CD4-positive, CD25-positive, alpha-beta regulatory T cell (primary cell): ENCODE results near the gene OPCML. TPM values are rescaled to one million over a fixed set of nuclear protein-coding genes. Genes with fewer than 3 reads are reported as not detected.

Experiments
- ATAC-seq, 2 donors: fragments of 150-1000 bp; cut with Tn5 transposase; one replicate each; pipeline ENCODE4 v1.10.0; 2021; ENCODE audit warnings: low read depth in 2 of 2, moderate number of reproducible peaks in 2 of 2, moderate library complexity in 1 of 2
- DNase-seq, 3 donors: peaks; one replicate each; pipeline versions ENCODE4 v3.0.0 to v3.0.0-alpha.2; 2012 to 2022; ENCODE audit warnings: mixed read lengths in 1 of 3
- H3K27ac ChIP-seq: one replicate; pipeline ENCODE4 v1.7.0; 2013; ENCODE audit warnings: mild to moderate bottlenecking, low read length; ENCODE audit not compliant: insufficient read depth, poor library complexity, severe bottlenecking
- H3K27me3 ChIP-seq: one replicate; pipeline ENCODE4 v1.7.0; 2013; ENCODE audit warnings: low read length; ENCODE audit not compliant: control insufficient read depth, insufficient read depth
- H3K36me3 ChIP-seq: one replicate; pipeline ENCODE4 v1.7.0; 2013; ENCODE audit warnings: mild to moderate bottlenecking, low read length, moderate library complexity; ENCODE audit not compliant: control insufficient read depth, insufficient read depth
- H3K4me1 ChIP-seq: 2 replicates; pipeline ENCODE4 v1.7.0; 2013; ENCODE audit warnings: mild to moderate bottlenecking, low read length; ENCODE audit not compliant: insufficient read depth, control insufficient read depth, poor library complexity, severe bottlenecking
- H3K4me3 ChIP-seq: one replicate; pipeline ENCODE4 v1.7.0; 2013; ENCODE audit warnings: low read depth, mild to moderate bottlenecking, low read length, moderate library complexity
- H3K9me3 ChIP-seq, 2 experiments: 1 replicate in 1 of 2; 2 replicates in 1 of 2; pipeline ENCODE4 v1.7.0; 2013; ENCODE audit warnings: low read length in 2 of 2, mild to moderate bottlenecking in 1 of 2, moderate library complexity in 1 of 2; ENCODE audit not compliant: control insufficient read depth in 2 of 2
- H3K27ac Mint-ChIP-seq, 3 donors: one replicate each; pipeline ENCODE4 v1.8.0; 2020 to 2022; ENCODE audit warnings: mild to moderate bottlenecking in 3 of 3, mixed read lengths in 3 of 3, moderate library complexity in 2 of 3
- H3K27me3 Mint-ChIP-seq: one replicate; pipeline ENCODE4 v1.8.0; 2022; ENCODE audit warnings: mild to moderate bottlenecking, mixed read lengths
- H3K36me3 Mint-ChIP-seq: one replicate; pipeline ENCODE4 v1.8.0; 2020; ENCODE audit warnings: mixed read lengths
- H3K4me1 Mint-ChIP-seq, 4 donors: one replicate each; pipeline ENCODE4 v1.8.0; 2020 to 2022; ENCODE audit warnings: mixed read lengths in 4 of 4, mild to moderate bottlenecking in 1 of 4
- H3K4me3 Mint-ChIP-seq, 4 donors: one replicate each; pipeline ENCODE4 v1.8.0; 2020 to 2022; ENCODE audit warnings: mild to moderate bottlenecking in 4 of 4, mixed read lengths in 4 of 4, moderate library complexity in 3 of 4
- H3K9me3 Mint-ChIP-seq, 7 donors: one replicate each; pipeline ENCODE4 v1.8.0; 2020 to 2022; ENCODE audit warnings: mixed read lengths in 7 of 7, mild to moderate bottlenecking in 3 of 7, moderate library complexity in 2 of 7
- polyA plus RNA-seq, 4 donors: library from polyadenylated mRNA; unstranded; fragments of 300-500 nt; fragmentation: Illumina TruSeq; gene quantifications; one replicate each; pipeline ENCODE4 v1.2.3, GENCODE V29; 2021
- total RNA-seq: library from RNA; stranded (reverse); gene quantifications from one replicate; pipeline ENCODE4 v1.2.3, GENCODE V29; 2022

The OPCML gene
- total and polyA plus RNA-seq, 5 donors from 2014 or later, result not detected

GRCh38 chr11:132865623-132866022, 666.7 kb downstream of the OPCML start:
- no peaks in the 10 kb centered on the region for H3K27me3 ChIP-seq
- ATAC-seq, result no peak
- H3K27me3 Mint-ChIP-seq, result no peaks in the 10 kb centered on the region

DNA sequence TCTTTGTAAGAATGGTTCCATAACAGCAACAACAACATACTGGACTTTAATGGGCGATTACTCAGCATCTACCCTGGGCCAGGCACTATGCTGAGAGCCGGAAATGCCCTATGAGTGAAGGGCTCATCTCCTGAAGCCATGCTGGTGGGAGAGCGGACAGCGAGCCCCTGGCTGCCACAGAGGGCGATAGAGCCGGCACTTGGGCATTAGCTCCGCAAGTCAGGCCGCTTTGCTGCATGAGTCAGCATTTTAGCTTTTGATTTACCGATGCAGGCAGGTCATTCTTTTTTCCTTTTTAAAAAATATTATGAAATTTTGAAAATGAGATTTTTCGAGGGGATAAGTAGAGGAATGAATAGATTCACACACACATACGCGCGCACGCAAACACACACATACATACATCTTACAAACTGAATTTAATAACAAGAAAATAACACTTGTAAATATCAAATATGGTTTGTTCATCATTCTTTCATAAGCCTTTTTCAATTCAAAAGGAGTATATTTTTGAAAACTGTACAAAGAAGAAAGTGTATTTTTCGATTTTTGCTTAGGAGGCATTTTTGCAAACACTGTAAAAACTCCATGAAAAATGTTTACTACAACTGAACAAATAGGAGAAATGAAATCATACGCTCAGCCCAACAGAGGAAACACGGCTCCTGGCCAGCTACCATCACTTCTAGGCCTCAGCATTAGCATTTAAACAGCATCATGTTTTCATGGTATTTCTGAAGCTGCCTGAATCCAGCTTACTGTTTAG, 667.3 kb downstream of the OPCML start:
- H3K4me1 ChIP-seq, result no peaks in the 10 kb centered on the region
- Mint-ChIP-seq H3K36me3 (no peaks in the 10 kb centered on the region), H3K27me3 (no peaks in the 10 kb centered on the region), H3K27ac (no peak overlapping the region), H3K4me3 (no peak overlapping the region), H3K9me3 (peaks cover 0 to 2% (median 0%) of the 10 kb centered on the region in 7 donors), H3K4me1 (no peaks in the 10 kb centered on the region)
- ATAC-seq (no peak), DNase-seq (no peak)
- no peaks in the 10 kb centered on the region for H3K36me3 ChIP-seq
- H3K4me3 ChIP-seq, result no peak overlapping the region
- H3K9me3 ChIP-seq, result no peaks in the 10 kb centered on the region
- H3K27me3 ChIP-seq, result no peaks in the 10 kb centered on the region
- H3K27ac ChIP-seq, result no peak overlapping the region

More at GRCh38 chr11:132865623-132866022, 666.7 kb downstream of the OPCML start:
- no peak overlapping the region for H3K4me3 ChIP-seq
- no peaks in the 10 kb centered on the region for H3K9me3 ChIP-seq
- no peaks in the 10 kb centered on the region for H3K4me1 Mint-ChIP-seq
- no peaks in the 10 kb centered on the region for H3K4me1 ChIP-seq
- DNase-seq, result no peak
- peaks cover 0 to 2% (median 0%) of the 10 kb centered on the region in 7 donors for H3K9me3 Mint-ChIP-seq
- H3K4me3 Mint-ChIP-seq, result no peak overlapping the region
- H3K27ac Mint-ChIP-seq, result no peak overlapping the region
- H3K27ac ChIP-seq, result no peak overlapping the region
- H3K36me3 ChIP-seq, result no peaks in the 10 kb centered on the region
- H3K36me3 Mint-ChIP-seq, result no peaks in the 10 kb centered on the region

GRCh38 chr11:132862933-132863332, 669.4 kb downstream of the OPCML start:
- Histone ChIP-seq H3K36me3 (no peaks in the 10 kb centered on the region), H3K9me3 (no peaks in the 10 kb centered on the region), H3K4me3 (no peak overlapping the region), H3K27ac (no peak overlapping the region), H3K27me3 (no peaks in the 10 kb centered on the region), H3K4me1 (no peaks in the 10 kb centered on the region)
- no peak overlapping the region for H3K27ac Mint-ChIP-seq
- peaks cover 0 to 4% (median 0%) of the 10 kb centered on the region in 7 donors for H3K9me3 Mint-ChIP-seq
- no peaks in the 10 kb centered on the region for H3K4me1 Mint-ChIP-seq
- no peak overlapping the region for H3K4me3 Mint-ChIP-seq
- no peaks in the 10 kb centered on the region for H3K27me3 Mint-ChIP-seq
- ATAC-seq (no peak), DNase-seq (no peak)
- no peaks in the 10 kb centered on the region for H3K36me3 Mint-ChIP-seq

- Histone ChIP-seq H3K4me1 (no peaks in the 10 kb centered on the region), H3K4me3 (no peak overlapping the region), H3K36me3 (no peaks in the 10 kb centered on the region), H3K27ac (no peak overlapping the region), H3K27me3 (no peaks in the 10 kb centered on the region), H3K9me3 (no peaks in the 10 kb centered on the region)
- ATAC-seq, result no peak
- Mint-ChIP-seq H3K27me3 (no peaks in the 10 kb centered on the region), H3K36me3 (no peaks in the 10 kb centered on the region), H3K27ac (no peak overlapping the region), H3K4me3 (no peak overlapping the region), H3K4me1 (no peaks in the 10 kb centered on the region), H3K9me3 (peaks cover 0 to 4% (median 0%) of the 10 kb centered on the region in 7 donors)
- DNase-seq, result no peak
These were observed 670.2 kb downstream of the OPCML start for GRCh38 chr11:132862137-132862536.

DNA sequence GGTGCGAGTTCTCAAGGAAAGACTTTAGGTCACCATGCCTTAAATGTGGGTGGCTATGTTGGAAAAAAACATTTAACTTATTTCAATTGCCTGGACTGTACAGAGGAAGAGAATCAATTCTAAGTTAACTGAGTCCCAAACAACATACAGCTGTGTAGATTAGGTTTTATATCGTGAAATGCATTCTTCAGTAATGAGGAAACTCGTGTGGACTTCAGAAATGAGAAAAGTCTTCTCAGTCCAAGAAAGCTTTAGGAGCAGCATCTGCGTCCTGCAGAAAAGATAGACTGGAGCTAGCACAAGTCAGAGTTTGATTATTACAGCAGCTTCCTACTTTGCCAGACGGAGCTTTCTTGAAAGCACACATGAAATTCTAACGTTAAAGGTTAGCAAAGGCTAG, 673.0 kb downstream of the OPCML start:
- Mint-ChIP-seq H3K27ac (no peak overlapping the region), H3K4me3 (no peak overlapping the region), H3K27me3 (no peaks in the 10 kb centered on the region), H3K36me3 (no peaks in the 10 kb centered on the region), H3K4me1 (no peaks in the 10 kb centered on the region), H3K9me3 (peaks cover 0 to 4% (median 0%) of the 10 kb centered on the region in 7 donors)
- Histone ChIP-seq H3K27me3 (no peaks in the 10 kb centered on the region), H3K4me3 (no peak overlapping the region), H3K9me3 (no peaks in the 10 kb centered on the region), H3K4me1 (no peaks in the 10 kb centered on the region), H3K27ac (no peak overlapping the region), H3K36me3 (no peaks in the 10 kb centered on the region)
- no peak for DNase-seq
- no peak for ATAC-seq

DNA sequence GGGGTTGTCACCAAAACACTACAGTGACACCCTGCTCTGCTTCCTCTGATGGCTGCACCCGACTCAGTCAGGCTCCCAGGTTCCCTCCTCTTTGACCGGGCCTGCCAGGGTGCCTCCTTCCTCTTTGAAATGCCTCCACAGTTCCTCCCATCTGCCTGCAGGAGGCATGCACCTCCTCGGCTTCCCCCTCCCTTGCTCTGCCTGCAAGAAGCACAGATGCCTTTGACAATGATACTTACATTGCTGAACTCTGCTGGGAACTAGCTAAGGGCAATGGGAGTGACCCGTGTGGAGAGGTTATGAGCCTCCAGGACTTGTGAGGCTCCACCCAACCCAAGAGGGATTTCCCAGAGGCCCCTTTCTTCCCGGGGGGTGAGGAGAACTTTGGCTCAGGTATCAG, 674.1 kb downstream of the OPCML start:
- no peak overlapping the region for H3K4me3 ChIP-seq
- DNase-seq, result no peak
- no peak for ATAC-seq
- H3K27ac Mint-ChIP-seq, result peak overlapping the region in 1 of 3 donors; percentile 25
- H3K4me1 Mint-ChIP-seq, result no peaks in the 10 kb centered on the region
- no peaks in the 10 kb centered on the region for H3K36me3 Mint-ChIP-seq
- no peaks in the 10 kb centered on the region for H3K27me3 ChIP-seq
- H3K4me3 Mint-ChIP-seq, result no peak overlapping the region
- H3K9me3 Mint-ChIP-seq, result peaks cover 0 to 6% (median 0%) of the 10 kb centered on the region in 7 donors
- no peaks in the 10 kb centered on the region for H3K36me3 ChIP-seq
- no peak overlapping the region for H3K27ac ChIP-seq
- no peaks in the 10 kb centered on the region for H3K4me1 ChIP-seq
- H3K9me3 ChIP-seq, result no peaks in the 10 kb centered on the region
- no peaks in the 10 kb centered on the region for H3K27me3 Mint-ChIP-seq

DNA sequence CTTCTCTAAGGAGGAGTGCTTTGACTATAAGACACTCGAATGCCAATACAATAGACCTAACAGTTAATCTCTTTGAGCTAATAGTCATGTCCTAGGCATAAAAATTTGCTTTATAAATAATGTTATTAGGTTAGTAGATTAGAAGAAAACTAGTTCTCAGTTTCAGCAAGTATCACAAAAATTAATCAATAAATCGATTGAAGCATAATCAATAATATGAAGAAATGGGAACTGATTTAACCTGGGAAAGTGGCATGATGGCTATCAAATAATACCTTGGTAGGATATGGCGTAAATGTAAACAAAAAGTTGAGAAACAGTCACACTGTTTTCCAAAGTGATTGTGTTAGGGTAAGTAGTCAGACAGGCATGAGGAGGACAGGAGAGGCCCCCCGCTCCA, 676.3 kb downstream of the OPCML start:
- H3K9me3 ChIP-seq, result no peaks in the 10 kb centered on the region
- Mint-ChIP-seq H3K9me3 (peaks cover 0 to 8% (median 0%) of the 10 kb centered on the region in 7 donors), H3K4me1 (no peaks in the 10 kb centered on the region), H3K36me3 (no peaks in the 10 kb centered on the region), H3K27ac (no peak overlapping the region), H3K4me3 (no peak overlapping the region), H3K27me3 (no peaks in the 10 kb centered on the region)
- DNase-seq (no peak), ATAC-seq (no peak)
- H3K4me3 ChIP-seq, result no peak overlapping the region
- no peaks in the 10 kb centered on the region for H3K27me3 ChIP-seq
- H3K36me3 ChIP-seq, result no peaks in the 10 kb centered on the region
- H3K4me1 ChIP-seq, result no peaks in the 10 kb centered on the region
- H3K27ac ChIP-seq, result no peak overlapping the region

DNA sequence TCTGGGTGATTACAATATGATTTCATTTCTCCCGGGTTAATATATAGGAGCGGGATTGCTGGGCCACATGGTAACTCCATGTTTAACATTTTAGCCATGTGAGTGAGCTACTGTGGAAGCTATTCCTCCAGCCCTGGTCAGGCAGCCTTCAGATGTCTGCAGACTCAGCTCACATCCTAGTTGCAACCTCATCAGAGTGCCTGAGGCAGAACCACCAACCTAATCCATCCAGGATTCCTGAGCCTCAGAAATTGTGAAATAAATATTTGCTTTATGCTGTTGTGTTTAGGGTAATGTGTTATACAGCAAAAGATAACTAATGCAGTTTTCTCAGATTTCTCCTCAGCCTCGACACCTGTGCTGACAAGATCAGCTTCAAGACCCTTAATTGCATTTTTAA, 676.8 kb downstream of the OPCML start:
- Mint-ChIP-seq H3K36me3 (no peaks in the 10 kb centered on the region), H3K4me1 (no peaks in the 10 kb centered on the region), H3K27me3 (no peaks in the 10 kb centered on the region), H3K27ac (no peak overlapping the region), H3K4me3 (no peak overlapping the region), H3K9me3 (peaks cover 0 to 8% (median 0%) of the 10 kb centered on the region in 7 donors)
- no peak overlapping the region for H3K4me3 ChIP-seq
- H3K9me3 ChIP-seq, result no peaks in the 10 kb centered on the region
- H3K27ac ChIP-seq, result no peak overlapping the region
- no peak for DNase-seq
- no peaks in the 10 kb centered on the region for H3K36me3 ChIP-seq
- no peaks in the 10 kb centered on the region for H3K27me3 ChIP-seq
- no peaks in the 10 kb centered on the region for H3K4me1 ChIP-seq
- no peak for ATAC-seq
